GM19397 (cell line): ENCODE results near the gene MON2.
"Not testable (repeated sequence)": the region's sequence is repeated elsewhere in the genome, so short reads cannot be mapped to it uniquely, and the experiment has no call there.

ENCODE experiments used
- ATAC-seq: cut with Tn5 transposase; IDR thresholded peaks from one replicate; pipeline ENCODE4 v1.9.1; 2021; ENCODE audit warnings: mild to moderate bottlenecking, moderate library complexity; ENCODE audit not compliant: unreplicated experiment

The MON2 gene

GRCh38 chr12:62466594-62467491 lies at the start of gene MON2:
TSS of gene MON2 (plus strand) at chr12:62466826. CDS start at chr12:62467208, 382 bp downstream.
- peak; percentile 99 for ATAC-seq

GRCh38 chr12:62426089-62426488 lies 40.5 kb upstream of the MON2 start:
- ATAC-seq, result no peak

GRCh38 chr12:62429457-62429856 lies 37.2 kb upstream of the MON2 start:
- ATAC-seq, result no peak

GRCh38 chr12:62434494-62435302 lies 31.9 kb upstream of the MON2 start:
- ATAC-seq, result no peak

GRCh38 chr12:62435303-62436163 lies 31.1 kb upstream of the MON2 start:
- peak; percentile 70 for ATAC-seq

- no peak for ATAC-seq
Observed at GRCh38 chr12:62436164-62436503, 30.5 kb upstream of the MON2 start.

- no peak for ATAC-seq
Observed at GRCh38 chr12:62438098-62438692, 28.4 kb upstream of the MON2 start.

GRCh38 chr12:62446754-62447452 lies 19.7 kb upstream of the MON2 start:
- ATAC-seq, result no peak

GRCh38 chr12:62448436-62448835 lies 18.2 kb upstream of the MON2 start:
- no peak for ATAC-seq

- ATAC-seq, result not testable (repeated sequence)
Observed at GRCh38 chr12:62455429-62455828, 11.2 kb upstream of the MON2 start.

- no peak for ATAC-seq
Observed at GRCh38 chr12:62458626-62459025, 8.0 kb upstream of the MON2 start.

- ATAC-seq, result no peak
Observed at GRCh38 chr12:62459976-62460375, 6.7 kb upstream of the MON2 start.

- ATAC-seq, result not testable (repeated sequence)
Observed at GRCh38 chr12:62461171-62461837, 5.3 kb upstream of the MON2 start.

- ATAC-seq, result not testable (repeated sequence)
Observed at GRCh38 chr12:62463252-62463651, 3.4 kb upstream of the MON2 start.

GRCh38 chr12:62466018-62466593 lies 520 bp upstream of the MON2 start:
- peak; percentile 29 for ATAC-seq

- no peak for ATAC-seq
Observed at GRCh38 chr12:62468397-62468796, 1.8 kb downstream of the MON2 start.

- ATAC-seq, result no peak
Observed at GRCh38 chr12:62468935-62469334, 2.3 kb downstream of the MON2 start.

GRCh38 chr12:62469704-62470103 lies 3.1 kb downstream of the MON2 start:
- ATAC-seq, result no peak

- no peak for ATAC-seq
Observed at GRCh38 chr12:62471734-62472133, 5.1 kb downstream of the MON2 start.
